ENCODE measurements around the gene NAE1.
"Not testable (repeated sequence)": the region's sequence is repeated elsewhere in the genome, so short reads cannot be mapped to it uniquely, and the experiment has no call there.

Gene NAE1

GRCh38 chr16:66809765-66810164 is 21.0 kb downstream of the NAE1 start:
- in situ Hi-C loops (cut with HindIII; ENCODE audit: low sequenced_read_pairs): no loop called here

- in situ Hi-C loops (cut with HindIII; ENCODE audit: low sequenced_read_pairs): no loop called here
Observed at GRCh38 chr16:66802159-66802558, 28.6 kb downstream of the NAE1 start.

GRCh38 chr16:66801320-66802105 is 29.3 kb downstream of the NAE1 start, which contains the start of gene TERB1:
TSS of gene TERB1 (minus strand) at chr16:66801584. CDS start at chr16:66796798, 4,786 bp downstream.
- in situ Hi-C loops (cut with HindIII; ENCODE audit: low sequenced_read_pairs): no loop called here

GRCh38 chr16:66800856-66801255 is 29.9 kb downstream of the NAE1 start:
- in situ Hi-C loops (cut with HindIII; ENCODE audit: low sequenced_read_pairs): no loop called here

- in situ Hi-C loops (cut with HindIII; ENCODE audit: low sequenced_read_pairs): no loop called here
Observed at GRCh38 chr16:66798161-66798560, 32.6 kb downstream of the NAE1 start.

- in situ Hi-C loops (cut with HindIII; ENCODE audit: low sequenced_read_pairs): not testable (repeated sequence)
Observed at GRCh38 chr16:66793984-66794383, 36.8 kb downstream of the NAE1 start.

GRCh38 chr16:66790130-66790733 is 40.5 kb downstream of the NAE1 start:
- in situ Hi-C loops (cut with HindIII; ENCODE audit: low sequenced_read_pairs): no loop called here

- in situ Hi-C loops (cut with HindIII; ENCODE audit: low sequenced_read_pairs): no loop called here
Observed at GRCh38 chr16:66787427-66787826, 43.3 kb downstream of the NAE1 start.

GRCh38 chr16:66786551-66786950 is 44.2 kb downstream of the NAE1 start:
- in situ Hi-C loops (cut with HindIII; ENCODE audit: low sequenced_read_pairs): no loop called here

GRCh38 chr16:66776457-66776856 is 54.3 kb downstream of the NAE1 start:
- in situ Hi-C loops (cut with HindIII; ENCODE audit: low sequenced_read_pairs): no loop called here

GRCh38 chr16:66774981-66775380 is 55.8 kb downstream of the NAE1 start:
- in situ Hi-C loops (cut with HindIII; ENCODE audit: low sequenced_read_pairs): no loop called here

GRCh38 chr16:66758086-66758485 is 72.7 kb downstream of the NAE1 start:
- in situ Hi-C loops (cut with HindIII; ENCODE audit: low sequenced_read_pairs): no loop called here

- in situ Hi-C loops (cut with HindIII; ENCODE audit: low sequenced_read_pairs): loop anchor here (5.0 kb wide), 1 partner anchor 72 kb away; no protein-coding TSS in a partner anchor
Observed at GRCh38 chr16:66754819-66755218, 76.0 kb downstream of the NAE1 start.

- in situ Hi-C loops (cut with HindIII; ENCODE audit: low sequenced_read_pairs): loop anchor here (5.0 kb wide), 1 partner anchor 73 kb away; no protein-coding TSS in a partner anchor
Observed at GRCh38 chr16:66754211-66754610, 76.6 kb downstream of the NAE1 start.

- in situ Hi-C loops (cut with HindIII; ENCODE audit: low sequenced_read_pairs): loop anchor here (5.0 kb wide), 1 partner anchor 74 kb away; no protein-coding TSS in a partner anchor
Observed at GRCh38 chr16:66752958-66753357, 77.8 kb downstream of the NAE1 start.

Data from DLD1 (cell line).